Measurements from ENCODE around the gene ELMO1.

The ELMO1 gene

GRCh38 chr7:37255327-37255944 lies 193.2 kb downstream of the ELMO1 start:
- no peak for DNase-seq

DNA sequence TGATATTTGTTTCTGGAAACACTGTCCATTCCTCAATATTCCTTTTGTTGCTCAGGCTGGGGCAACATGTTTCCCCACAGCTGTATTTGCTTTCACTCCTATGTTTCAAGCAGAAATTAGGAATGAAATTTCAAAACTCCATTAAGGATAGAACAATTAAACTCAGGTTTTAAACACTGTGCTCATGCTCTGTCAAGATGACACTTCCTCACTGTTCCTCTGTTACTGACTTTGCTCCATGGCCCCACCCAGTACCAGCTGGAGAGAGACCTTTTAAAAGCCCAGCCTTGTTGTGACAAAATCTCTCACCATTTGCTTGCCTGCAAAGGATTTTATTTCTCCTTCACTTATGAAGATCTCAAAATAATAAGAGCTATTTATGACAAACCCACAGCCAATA lies 197.4 kb downstream of the ELMO1 start:
- no peak for DNase-seq

DNA sequence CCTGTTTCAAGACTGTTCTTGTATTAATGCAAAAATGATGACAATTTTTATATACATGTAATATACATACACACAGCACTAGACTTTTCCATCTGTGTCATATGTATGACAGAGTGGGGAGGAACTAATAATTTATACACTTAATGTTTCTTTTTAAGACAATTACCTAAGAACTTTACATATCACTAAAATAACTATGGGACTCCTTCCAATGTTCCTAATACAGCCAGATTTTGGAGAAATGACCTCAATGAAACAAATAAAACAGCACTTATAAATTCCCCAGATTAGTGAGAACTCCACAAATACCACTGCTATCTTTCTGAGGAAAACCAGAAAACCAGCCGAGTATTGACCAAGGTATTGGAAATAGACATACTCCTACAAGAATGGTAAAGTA lies 199.4 kb downstream of the ELMO1 start:
- DNase-seq: no peak

- DNase-seq: no peak
Measured at GRCh38 chr7:37248396-37248861, 200.2 kb downstream of the ELMO1 start.

GRCh38 chr7:37247861-37248260 lies 200.8 kb downstream of the ELMO1 start:
- DNase-seq: no peak

GRCh38 chr7:37245590-37245989 lies 203.1 kb downstream of the ELMO1 start:
- DNase-seq: no peak

DNA sequence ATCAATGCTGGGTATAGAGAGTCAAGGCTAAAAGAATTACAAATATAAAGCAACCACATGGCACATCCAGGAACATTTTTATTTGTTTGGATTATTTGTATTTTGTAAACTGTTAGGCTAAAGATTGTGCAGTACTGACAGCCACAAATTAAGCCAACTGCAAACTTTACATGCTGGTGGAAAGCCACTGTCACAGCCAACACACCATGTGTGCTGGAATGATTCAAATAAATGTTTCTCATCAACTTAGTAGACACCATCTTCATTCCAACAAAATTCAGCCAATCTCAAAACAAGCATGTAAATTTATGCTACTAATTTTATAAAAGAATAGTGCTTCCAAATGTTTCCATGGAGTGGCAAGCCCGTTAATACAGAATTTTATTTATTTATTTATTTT lies 211.8 kb downstream of the ELMO1 start:
- no peak for DNase-seq

GRCh38 chr7:37235813-37236212 lies 212.9 kb downstream of the ELMO1 start:
- DNase-seq: no peak

DNA sequence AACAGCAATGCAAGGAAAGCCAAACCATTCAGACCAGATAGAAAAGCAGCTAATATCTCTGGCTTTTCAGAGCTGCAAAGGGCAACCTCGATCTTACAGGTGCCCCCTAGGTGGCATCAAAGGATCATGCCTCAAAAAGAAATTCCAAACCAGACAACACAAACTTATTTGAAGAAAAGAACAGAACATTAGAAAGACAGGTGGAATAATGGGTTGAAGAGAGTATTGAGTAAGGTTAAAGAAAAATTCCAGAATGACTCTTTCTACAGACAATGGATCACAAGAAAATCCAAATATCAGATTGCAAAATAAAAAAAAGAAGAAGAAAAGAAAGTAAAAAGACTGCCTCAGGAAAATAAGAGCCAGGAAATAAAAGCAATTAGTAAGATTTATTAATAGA lies 213.7 kb downstream of the ELMO1 start:
- DNase-seq: peak; percentile 38

GRCh38 chr7:37234334-37234733 lies 214.3 kb downstream of the ELMO1 start:
- DNase-seq: no peak

DNA sequence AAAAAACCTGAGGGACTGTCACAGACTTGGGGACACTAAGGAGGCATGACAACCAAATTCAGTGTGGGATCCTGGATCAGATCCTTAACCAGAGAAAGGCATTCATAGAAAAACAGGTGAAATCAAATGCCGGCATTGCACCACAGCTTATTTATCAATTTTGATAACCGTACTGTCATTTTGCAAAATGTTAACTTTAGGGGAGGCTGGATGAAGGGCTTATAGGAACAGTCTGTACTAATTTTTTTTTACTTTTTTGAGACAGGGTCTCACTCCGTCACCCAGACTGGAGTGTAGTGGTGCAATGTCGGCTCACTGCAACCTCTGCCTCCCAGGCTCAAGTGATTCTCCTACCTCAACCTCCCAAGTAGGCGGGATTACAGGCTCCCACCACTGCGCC lies 217.1 kb downstream of the ELMO1 start:
- DNase-seq: no peak

DNA sequence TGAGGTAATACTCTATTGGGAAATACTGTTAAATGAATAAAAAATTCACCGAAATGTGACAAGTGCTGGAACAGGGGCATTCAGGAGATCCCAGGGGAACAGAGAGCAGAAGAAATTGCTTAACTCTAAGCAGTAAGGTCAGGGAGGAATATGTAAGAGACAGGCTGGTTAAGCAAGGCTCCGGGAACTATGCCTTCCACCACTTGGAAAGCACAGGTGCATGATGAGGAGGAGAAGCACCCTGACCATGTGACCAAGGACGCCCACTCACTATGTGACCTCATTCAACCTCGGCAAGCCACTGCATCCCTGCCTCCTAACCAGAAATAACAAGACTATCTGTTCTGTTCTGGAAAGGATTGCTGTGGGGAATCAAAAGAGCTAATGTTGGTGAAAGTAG lies 218.4 kb downstream of the ELMO1 start:
- no peak for DNase-seq

- no peak for DNase-seq
Measured at GRCh38 chr7:37229381-37229780, 219.3 kb downstream of the ELMO1 start.

GRCh38 chr7:37225285-37225969 lies 223.2 kb downstream of the ELMO1 start:
- no peak for DNase-seq

DNA sequence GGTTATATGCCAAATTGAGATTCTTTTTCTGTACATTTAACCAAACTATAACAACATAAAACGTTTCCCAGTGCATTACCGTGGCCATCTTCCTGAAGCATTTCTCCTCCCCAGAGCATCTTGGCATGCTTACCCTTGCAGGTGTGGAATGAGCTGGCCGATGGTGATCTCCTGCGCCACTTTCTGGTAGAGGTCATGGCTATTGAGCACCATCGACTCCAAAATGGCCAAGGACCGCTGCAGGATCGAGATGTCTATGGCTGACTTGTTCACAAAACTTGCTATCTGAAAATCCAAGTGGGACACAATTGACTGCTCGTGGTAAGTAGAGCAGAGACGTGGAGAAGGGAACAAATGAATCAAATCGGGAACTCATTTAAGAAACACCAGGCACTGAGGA lies 223.9 kb downstream of the ELMO1 start:
- DNase-seq: no peak

DNA sequence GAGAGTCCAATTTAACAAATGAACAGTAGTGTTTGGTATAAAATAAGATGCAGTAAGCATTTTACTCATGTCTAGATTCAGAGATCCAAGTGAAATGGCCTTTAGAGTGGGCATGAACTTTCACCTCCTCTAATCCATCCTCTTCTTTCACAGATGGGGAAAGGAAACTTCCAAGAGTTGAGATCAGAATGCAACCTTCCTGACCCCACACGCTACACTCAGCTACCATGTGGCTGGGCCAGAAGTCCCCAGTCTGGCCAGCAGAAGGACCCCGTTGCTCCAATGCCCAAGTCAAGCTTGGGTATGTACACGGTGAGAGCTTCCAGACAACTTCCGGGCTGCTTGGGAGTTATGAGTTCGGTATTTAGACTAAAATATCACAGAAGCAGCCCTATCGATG lies 228.0 kb downstream of the ELMO1 start:
- no peak for DNase-seq

DNA sequence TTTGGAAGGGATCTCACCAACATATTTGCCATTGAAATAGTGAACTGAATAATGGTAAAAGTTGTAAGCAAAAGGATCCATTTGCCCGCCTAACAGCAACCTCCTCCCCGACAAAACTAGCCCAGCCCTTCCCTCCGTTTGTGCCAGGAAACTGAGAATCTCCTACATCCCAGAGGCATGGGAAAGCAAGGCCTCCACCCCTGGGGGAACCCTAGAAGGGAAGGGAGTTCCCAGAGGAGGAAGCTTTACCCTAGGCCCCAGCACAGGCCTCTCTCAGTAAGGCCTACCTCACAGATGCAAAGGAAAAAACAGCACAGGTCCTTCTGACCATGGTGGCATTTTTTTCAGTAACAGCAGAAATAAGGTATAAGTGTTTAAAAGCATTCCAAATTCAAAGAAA lies 229.7 kb downstream of the ELMO1 start:
- DNase-seq: no peak

GRCh38 chr7:37216923-37217322 lies 231.7 kb downstream of the ELMO1 start:
- DNase-seq: no peak

GRCh38 chr7:37216156-37216852 lies 232.4 kb downstream of the ELMO1 start:
- no peak for DNase-seq

GRCh38 chr7:37215290-37215923 lies 233.3 kb downstream of the ELMO1 start:
- DNase-seq: no peak

DNA sequence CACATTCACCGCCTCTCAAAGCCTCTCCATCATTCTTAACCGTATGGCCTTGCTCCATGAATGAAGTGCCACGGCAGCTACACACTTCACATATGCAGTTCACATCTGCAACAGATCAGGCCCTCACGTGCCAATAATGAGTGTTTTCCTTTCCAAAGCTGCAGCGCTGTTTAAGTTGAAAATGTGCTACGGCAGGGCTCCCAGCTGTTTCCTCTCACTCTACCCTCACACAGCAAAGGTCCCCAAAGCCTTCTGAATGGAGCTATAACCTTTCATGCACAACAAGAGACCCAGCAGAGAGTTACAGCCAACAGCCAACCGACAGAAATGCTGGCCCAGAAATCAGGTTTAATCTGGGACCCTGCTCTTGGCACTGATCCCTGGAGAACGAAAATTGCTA lies 236.1 kb downstream of the ELMO1 start:
- no peak for DNase-seq

- no peak for DNase-seq
Measured at GRCh38 chr7:37212051-37212450, 236.6 kb downstream of the ELMO1 start.

- no peak for DNase-seq
Measured at GRCh38 chr7:37211097-37211880, 237.4 kb downstream of the ELMO1 start.

All from CD4-positive, alpha-beta T cell treated with Interleukin-17A for 4 hours (primary cell).